Kidney epithelial cell (primary cell): Measurements from ENCODE around the gene CD68. TPM values are rescaled to one million over a fixed set of nuclear protein-coding genes. Genes with fewer than 3 reads are reported as not detected.
A peak's percentile ranks its signal among the peaks of the same experiment; 100 is the strongest.

Experiments
- DNase-seq: peaks from one replicate; pipeline ENCODE4 v3.0.0-alpha.2; 2010; ENCODE audit warnings: low read depth
- H3K27me3 ChIP-seq: 2 replicates; pipeline ENCODE4 v1.6.0; 2011; ENCODE audit warnings: low read length; ENCODE audit not compliant: control insufficient read depth, insufficient read depth
- H3K36me3 ChIP-seq: 2 replicates; pipeline ENCODE4 v1.5.1; 2011; ENCODE audit warnings: low read length; ENCODE audit not compliant: control insufficient read depth, insufficient read depth
- H3K4me3 ChIP-seq: 2 replicates; pipeline ENCODE4 v1.5.1; 2011; ENCODE audit warnings: low read depth, mild to moderate bottlenecking, control low read depth, low read length
- CTCF ChIP-seq: IDR thresholded peaks from 2 replicates; pipeline ENCODE4 v1.5.1; 2011; ENCODE audit warnings: mild to moderate bottlenecking, moderate library complexity, low read length, control low read depth, inconsistent platforms; ENCODE audit not compliant: insufficient read depth, poor library complexity, severe bottlenecking
- total RNA-seq: library from RNA; depleted of rRNA; stranded (reverse); fragments of >200 nt; gene quantifications from 2 replicates; pipeline ENCODE4 v1.2.3, GENCODE V29; 2015

CD68 gene
- total RNA-seq, 1 donor from 2014 or later: 7.4 TPM

- no peak overlapping the region for H3K4me3 ChIP-seq
- TF ChIP-seq CTCF: no peak
- H3K36me3 ChIP-seq: no peaks in the 10 kb centered on the region
- H3K27me3 ChIP-seq: no peaks in the 10 kb centered on the region
- DNase-seq: no peak
Measured at GRCh38 chr17:7552621-7553051, 26.8 kb upstream of the CD68 start.

GRCh38 chr17:7553356-7553755 lies 26.1 kb upstream of the CD68 start:
- Histone ChIP-seq H3K36me3 (no peaks in the 10 kb centered on the region), H3K4me3 (no peak overlapping the region), H3K27me3 (no peaks in the 10 kb centered on the region)
- no peak for DNase-seq
- TF ChIP-seq CTCF: no peak

GRCh38 chr17:7555320-7555948 lies 24.0 kb upstream of the CD68 start:
- TF ChIP-seq CTCF: peak; percentile 10

GRCh38 chr17:7556627-7557026 lies 22.8 kb upstream of the CD68 start:
- TF ChIP-seq CTCF: no peak
- H3K4me3 ChIP-seq: no peak overlapping the region
- H3K36me3 ChIP-seq: no peaks in the 10 kb centered on the region
- DNase-seq: no peak
- no peaks in the 10 kb centered on the region for H3K27me3 ChIP-seq

More at GRCh38 chr17:7555320-7555948, 24.0 kb upstream of the CD68 start:
- H3K36me3 ChIP-seq: no peaks in the 10 kb centered on the region
- no peaks in the 10 kb centered on the region for H3K27me3 ChIP-seq
- H3K4me3 ChIP-seq: no peak overlapping the region
- DNase-seq: no peak

- Histone ChIP-seq H3K4me3 (no peak overlapping the region), H3K27me3 (no peaks in the 10 kb centered on the region), H3K36me3 (no peaks in the 10 kb centered on the region)
- DNase-seq: no peak
- TF ChIP-seq CTCF: no peak
Measured at GRCh38 chr17:7557147-7557764, 22.2 kb upstream of the CD68 start.
